ENCODE data around the gene ANKRD13D. TPM values are rescaled to one million over a fixed set of nuclear protein-coding genes. Genes with fewer than 3 reads are reported as not detected.

ANKRD13D gene
- total and polyA plus RNA-seq, 2 donors from 2014 or later = 21.9 to 68.3 TPM

DNA sequence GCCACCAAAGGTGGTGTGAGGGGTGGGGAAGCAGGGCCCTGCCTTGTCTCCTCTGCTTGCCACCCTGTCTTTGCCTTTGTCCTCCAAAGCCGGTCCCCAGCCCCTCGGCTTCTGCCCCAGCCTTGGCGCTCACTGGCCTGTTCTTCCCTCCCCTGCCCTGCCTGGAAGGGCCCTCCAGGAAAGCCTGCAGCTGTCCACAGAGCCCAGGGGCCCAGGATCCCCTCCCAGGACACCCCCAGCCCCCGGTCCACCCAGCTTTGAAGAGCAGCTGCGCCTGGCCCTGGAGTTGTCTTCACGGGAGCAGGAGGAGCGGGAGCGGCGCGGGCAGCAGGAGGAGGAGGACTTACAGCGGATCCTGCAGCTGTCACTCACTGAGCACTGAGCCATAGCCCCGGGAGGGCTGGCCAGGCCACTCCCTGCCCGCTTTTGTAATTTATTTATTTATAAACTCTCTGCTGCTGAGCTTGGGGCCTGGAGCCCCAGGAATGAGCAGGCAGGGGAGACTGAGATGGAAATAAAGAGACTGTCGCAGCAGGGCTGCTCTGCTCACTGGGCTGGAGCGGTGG, 12.9 kb downstream of the ANKRD13D start:
- peak overlapping the region in 2 of 3 donors; percentile 59 to 67 for H3K4me3 ChIP-seq (ENCODE audit: low read length in 3 of 3)
- no peaks in the 10 kb centered on the region for H3K9me3 ChIP-seq (ENCODE audit: control insufficient read depth in 2 of 3, insufficient read depth in 1 of 3, low read length in 3 of 3)
- intact Hi-C loops (cut with DNase I) = no loop called here
- H3K27me3 ChIP-seq (ENCODE audit: control insufficient read depth, insufficient read depth, low read length) = no peaks in the 10 kb centered on the region
- peak overlapping the region; percentile 69 to 83 for H3K27ac ChIP-seq (ENCODE audit: low read depth in 2 of 2, low read length in 2 of 2)
- TF ChIP-seq, protein P1, sequence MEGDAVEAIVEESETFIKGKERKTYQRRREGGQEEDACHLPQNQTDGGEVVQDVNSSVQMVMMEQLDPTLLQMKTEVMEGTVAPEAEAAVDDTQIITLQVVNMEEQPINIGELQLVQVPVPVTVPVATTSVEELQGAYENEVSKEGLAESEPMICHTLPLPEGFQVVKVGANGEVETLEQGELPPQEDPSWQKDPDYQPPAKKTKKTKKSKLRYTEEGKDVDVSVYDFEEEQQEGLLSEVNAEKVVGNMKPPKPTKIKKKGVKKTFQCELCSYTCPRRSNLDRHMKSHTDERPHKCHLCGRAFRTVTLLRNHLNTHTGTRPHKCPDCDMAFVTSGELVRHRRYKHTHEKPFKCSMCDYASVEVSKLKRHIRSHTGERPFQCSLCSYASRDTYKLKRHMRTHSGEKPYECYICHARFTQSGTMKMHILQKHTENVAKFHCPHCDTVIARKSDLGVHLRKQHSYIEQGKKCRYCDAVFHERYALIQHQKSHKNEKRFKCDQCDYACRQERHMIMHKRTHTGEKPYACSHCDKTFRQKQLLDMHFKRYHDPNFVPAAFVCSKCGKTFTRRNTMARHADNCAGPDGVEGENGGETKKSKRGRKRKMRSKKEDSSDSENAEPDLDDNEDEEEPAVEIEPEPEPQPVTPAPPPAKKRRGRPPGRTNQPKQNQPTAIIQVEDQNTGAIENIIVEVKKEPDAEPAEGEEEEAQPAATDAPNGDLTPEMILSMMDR (IDR thresholded peaks at IDR 0.05; ENCODE audit: borderline replicate concordance, extremely low read depth, insufficient read depth) = no peak
- peak overlapping the region in 1 of 3 donors; percentile 67 for H3K9ac ChIP-seq (ENCODE audit: low read length in 3 of 3)
- FAIRE-seq (no peak), DNase-seq (peak; percentile 86 to 91 (median 90))
- peaks cover 0 to 4% (median 2%) of the 10 kb centered on the region in 3 donors for H3K36me3 ChIP-seq (ENCODE audit: control insufficient read depth in 2 of 3, insufficient read depth in 3 of 3, low read length in 3 of 3)
- peaks cover 0 to 21% (median 5%) of the 10 kb centered on the region in 3 donors for H3K4me1 ChIP-seq (ENCODE audit: control insufficient read depth in 2 of 3, insufficient read depth in 2 of 3, low read depth in 1 of 3, low read length in 3 of 3)

DNA sequence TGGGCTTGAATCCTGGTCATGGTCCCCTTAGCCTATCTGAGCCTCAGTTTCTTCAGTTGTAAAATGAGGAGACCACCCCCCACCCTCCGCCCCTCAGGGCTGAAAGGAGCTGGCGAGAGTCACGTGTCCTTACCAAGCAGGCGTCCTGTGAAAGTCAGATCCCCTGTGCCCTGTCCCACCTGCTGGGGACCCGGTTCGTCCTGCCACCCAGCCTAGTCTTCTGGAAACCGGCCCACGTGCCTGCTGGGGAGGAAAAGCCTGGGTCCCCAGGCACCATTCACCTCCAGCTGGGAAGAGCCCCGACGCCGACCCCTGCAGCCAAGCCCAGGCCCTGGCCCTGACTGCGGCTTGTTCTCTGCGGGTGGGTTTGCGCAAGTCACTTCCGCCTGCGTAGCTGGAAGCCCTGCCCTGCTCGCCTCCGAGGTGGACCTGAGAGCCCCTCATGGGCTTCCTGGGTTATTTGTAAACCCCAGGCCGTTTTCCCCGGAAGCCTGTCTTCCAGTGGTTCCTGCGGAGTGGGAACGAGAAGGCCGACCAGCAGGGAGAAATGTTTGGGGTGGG, 13.5 kb downstream of the ANKRD13D start:
- TF ChIP-seq, protein P1 (IDR thresholded peaks at IDR 0.05; ENCODE audit: borderline replicate concordance, extremely low read depth, insufficient read depth) = no peak
- Histone ChIP-seq H3K27me3 (ENCODE audit: control insufficient read depth, insufficient read depth, low read length) (no peaks in the 10 kb centered on the region), H3K27ac (ENCODE audit: low read depth in 2 of 2, low read length in 2 of 2) (peak overlapping the region; percentile 69 to 83), H3K9me3 (ENCODE audit: control insufficient read depth in 2 of 3, insufficient read depth in 1 of 3, low read length in 3 of 3) (no peaks in the 10 kb centered on the region), H3K36me3 (ENCODE audit: control insufficient read depth in 2 of 3, insufficient read depth in 3 of 3, low read length in 3 of 3) (peaks cover 0 to 4% (median 2%) of the 10 kb centered on the region in 3 donors), H3K4me1 (ENCODE audit: control insufficient read depth in 2 of 3, insufficient read depth in 2 of 3, low read depth in 1 of 3, low read length in 3 of 3) (peaks cover 0 to 21% (median 5%) of the 10 kb centered on the region in 3 donors), H3K4me3 (ENCODE audit: low read length in 3 of 3) (peak overlapping the region; percentile 20 to 67 (median 59)), H3K9ac (ENCODE audit: low read length in 3 of 3) (peak overlapping the region in 2 of 3 donors; percentile 54 to 67)
- FAIRE-seq (no peak), DNase-seq (peak in 4 of 5 donors; percentile 36 to 85 (median 62))
- intact Hi-C loops (cut with DNase I) = no loop called here

DNA sequence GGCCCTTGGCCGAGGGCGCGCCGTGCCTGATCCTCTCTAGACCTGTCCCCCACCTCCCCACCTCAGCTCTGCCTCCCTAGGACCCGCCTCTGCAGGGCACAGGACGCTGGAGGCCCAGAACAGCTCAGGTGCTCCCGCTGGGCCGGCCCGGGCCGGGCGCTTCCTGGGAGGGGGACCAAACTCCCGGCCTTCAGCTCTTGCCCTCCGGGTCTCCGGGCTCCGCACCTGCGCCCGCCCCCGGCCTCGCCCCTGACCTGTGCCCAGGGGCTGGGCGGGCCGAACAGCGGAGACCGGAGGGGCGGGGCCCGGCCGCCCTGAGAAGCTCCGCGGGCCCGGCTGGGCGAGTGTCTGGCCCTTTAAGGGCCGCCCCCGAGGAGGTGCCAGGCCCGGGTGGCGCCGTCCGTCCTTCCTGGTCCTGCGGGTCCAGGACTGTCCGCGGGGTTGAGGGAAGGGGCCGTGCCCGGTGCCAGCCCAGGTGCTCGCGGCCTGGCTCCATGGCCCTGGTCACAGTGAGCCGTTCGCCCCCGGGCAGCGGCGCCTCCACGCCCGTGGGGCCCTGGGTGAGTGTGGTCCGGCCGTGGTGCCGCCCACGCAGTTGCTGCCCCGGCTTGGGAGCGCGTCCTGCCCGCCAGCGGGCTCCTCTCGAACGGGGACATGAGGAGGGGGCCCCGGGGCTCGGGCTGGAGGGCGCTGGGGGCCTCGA, 14.2 kb downstream of the ANKRD13D start, which contains the start of gene SSH3:
TSS of gene SSH3 (plus strand) at position 399 of the 703 bp plus-strand sequence. CDS start at position 495, 96 bp downstream.
- Histone ChIP-seq H3K27ac (ENCODE audit: low read depth in 2 of 2, low read length in 2 of 2) (peak within 1 kb of the TSS; percentile 69 to 83), H3K4me1 (ENCODE audit: control insufficient read depth in 2 of 3, insufficient read depth in 2 of 3, low read depth in 1 of 3, low read length in 3 of 3) (peaks cover 0 to 21% (median 5%) of the 10 kb centered on the region in 3 donors), H3K36me3 (ENCODE audit: control insufficient read depth in 2 of 3, insufficient read depth in 3 of 3, low read length in 3 of 3) (peaks cover 0 to 4% (median 2%) of the 10 kb centered on the region in 3 donors), H3K9ac (ENCODE audit: low read length in 3 of 3) (peak within 1 kb of the TSS in 2 of 3 donors; percentile 67 to 79), H3K9me3 (ENCODE audit: control insufficient read depth in 2 of 3, insufficient read depth in 1 of 3, low read length in 3 of 3) (no peaks in the 10 kb centered on the region), H3K27me3 (ENCODE audit: control insufficient read depth, insufficient read depth, low read length) (no peaks in the 10 kb centered on the region), H3K4me3 (ENCODE audit: low read length in 3 of 3) (peak within 1 kb of the TSS; percentile 20 to 67 (median 59))
- FAIRE-seq (no peak), DNase-seq (peak; percentile 56 to 94 (median 82))
- intact Hi-C loops (cut with DNase I) = no loop called here
- TF ChIP-seq, protein P1 (IDR thresholded peaks at IDR 0.05; ENCODE audit: borderline replicate concordance, extremely low read depth, insufficient read depth) = no peak

Measured in kidney (tissue), 14 donors.